Measurements from ENCODE around the gene FAM200B.

Gene FAM200B

GRCh38 chr4:15676899-15677298, 4.7 kb upstream of the FAM200B start:
- Histone ChIP-seq H2AFZ (ENCODE audit: low read depth, low read length) (no peak overlapping the region), H3K27me3 (ENCODE audit: low read depth, low read length) (no peaks in the 10 kb centered on the region), H4K20me1 (ENCODE audit: insufficient read depth, low read length) (no peaks in the 10 kb centered on the region), H3K27ac (ENCODE audit: low read length) (no peak overlapping the region), H3K79me2 (ENCODE audit: low read length) (peaks cover 33% of the 10 kb centered on the region), H3K36me3 (replicated peaks; ENCODE audit: low read depth, low read length) (peaks cover 5% of the 10 kb centered on the region), H3K4me2 (ENCODE audit: low read length) (no peak overlapping the region), H3K4me1 (ENCODE audit: low read length) (peaks cover 13% of the 10 kb centered on the region; the same call in 1 of the 2 replicates), H3K9ac (ENCODE audit: low read length) (no peak overlapping the region), H3K4me3 (ENCODE audit: low read length) (no peak overlapping the region), H3K9me3 (ENCODE audit: insufficient read depth, low read length) (no peaks in the 10 kb centered on the region)
- TF ChIP-seq EZH2phosphoT487 (IDR thresholded peaks at IDR 0.05; ENCODE audit: low read depth) (no peak), CTCF (IDR thresholded peaks at IDR 0.05; ENCODE audit: low read depth, low read length) (no peak)

GRCh38 chr4:15677507-15677988, 4.1 kb upstream of the FAM200B start:
- no peaks in the 10 kb centered on the region for H3K9me3 ChIP-seq (ENCODE audit: insufficient read depth, low read length)
- H2AFZ ChIP-seq (ENCODE audit: low read depth, low read length), result no peak overlapping the region
- no peak overlapping the region for H3K9ac ChIP-seq (ENCODE audit: low read length)
- H3K36me3 ChIP-seq (replicated peaks; ENCODE audit: low read depth, low read length), result peaks cover 5% of the 10 kb centered on the region
- peaks cover 35% of the 10 kb centered on the region for H3K79me2 ChIP-seq (ENCODE audit: low read length)
- H4K20me1 ChIP-seq (ENCODE audit: insufficient read depth, low read length), result no peaks in the 10 kb centered on the region
- H3K27ac ChIP-seq (ENCODE audit: low read length), result no peak overlapping the region
- H3K4me3 ChIP-seq (ENCODE audit: low read length), result no peak overlapping the region
- no peaks in the 10 kb centered on the region for H3K27me3 ChIP-seq (ENCODE audit: low read depth, low read length)
- peaks cover 17% of the 10 kb centered on the region for H3K4me1 ChIP-seq (ENCODE audit: low read length)
- no peak overlapping the region for H3K4me2 ChIP-seq (ENCODE audit: low read length)
- TF ChIP-seq CTCF (IDR thresholded peaks at IDR 0.05; ENCODE audit: low read depth, low read length) (no peak), EZH2phosphoT487 (IDR thresholded peaks at IDR 0.05; ENCODE audit: low read depth) (no peak)

- peaks cover 5% of the 10 kb centered on the region for H3K36me3 ChIP-seq (replicated peaks; ENCODE audit: low read depth, low read length)
These were observed 608 bp upstream of the FAM200B start for GRCh38 chr4:15681067-15681371.

More at GRCh38 chr4:15681067-15681371, 608 bp upstream of the FAM200B start:
- H3K27ac ChIP-seq (ENCODE audit: low read length), result peak overlapping the region; percentile 67
- peak overlapping the region; percentile 98 for H3K4me3 ChIP-seq (ENCODE audit: low read length)
- peaks cover 13% of the 10 kb centered on the region for H3K4me1 ChIP-seq (ENCODE audit: low read length)
- peak overlapping the region; percentile 98 for H3K9ac ChIP-seq (ENCODE audit: low read length)
- H2AFZ ChIP-seq (ENCODE audit: low read depth, low read length), result peak overlapping the region; percentile 100
- H4K20me1 ChIP-seq (ENCODE audit: insufficient read depth, low read length), result no peaks in the 10 kb centered on the region
- H3K9me3 ChIP-seq (ENCODE audit: insufficient read depth, low read length), result no peaks in the 10 kb centered on the region
- H3K27me3 ChIP-seq (ENCODE audit: low read depth, low read length), result no peaks in the 10 kb centered on the region
- peaks cover 29% of the 10 kb centered on the region for H3K79me2 ChIP-seq (ENCODE audit: low read length)
- peak overlapping the region; percentile 49 for H3K4me2 ChIP-seq (ENCODE audit: low read length)
- TF ChIP-seq EZH2phosphoT487 (IDR thresholded peaks at IDR 0.05; ENCODE audit: low read depth) (no peak), CTCF (IDR thresholded peaks at IDR 0.05; ENCODE audit: low read depth, low read length) (no peak)

Measured in OCI-LY3 (cell line).